GM23338 (cell line): ENCODE data around the gene PDRG1. TPM values are rescaled to one million over a fixed set of nuclear protein-coding genes. Genes with fewer than 3 reads are reported as not detected.

ENCODE experiments used
- ATAC-seq: fragments of 200-7000 bp; cut with Tn5 transposase; 3 replicates; pipeline ENCODE4 v1.9.1; 2020
- DNase-seq: peaks from one replicate; pipeline ENCODE4 v3.0.0-alpha.2; 2015; ENCODE audit warnings: low spot score
- H2AFZ ChIP-seq: fragments of 200-600 bp; sonication (generic); 2 replicates; pipeline ENCODE4 v1.8.0; 2016; ENCODE audit warnings: antibody characterized with exemption, mild to moderate bottlenecking, moderate library complexity
- H3F3A ChIP-seq: fragments of 200-600 bp; sonication (generic); replicated peaks from 2 replicates; pipeline ENCODE4 v1.8.0; 2017; ENCODE audit warnings: antibody characterized with exemption, mixed run types, low read depth
- H3K27ac ChIP-seq: fragments of 200-600 bp; sonication (generic); 2 replicates; pipeline ENCODE4 v1.6.1; 2016; ENCODE audit warnings: low read depth
- H3K27me3 ChIP-seq: fragments of 200-600 bp; sonication (generic); 2 replicates; pipeline ENCODE4 v1.8.0; 2016; ENCODE audit warnings: mild to moderate bottlenecking, mixed run types, moderate library complexity; ENCODE audit not compliant: insufficient read depth
- H3K36me3 ChIP-seq: fragments of 200-600 bp; sonication (generic); 2 replicates; pipeline ENCODE4 v1.8.0; 2016; ENCODE audit warnings: mild to moderate bottlenecking; ENCODE audit not compliant: insufficient read depth
- H3K4me1 ChIP-seq: fragments of 200-600 bp; sonication (generic); 2 replicates; pipeline ENCODE4 v1.8.0; 2016; ENCODE audit warnings: mild to moderate bottlenecking, moderate library complexity; ENCODE audit not compliant: insufficient read depth
- H3K4me2 ChIP-seq: fragments of 200-600 bp; sonication (generic); 2 replicates; pipeline ENCODE4 v1.7.1; 2017; ENCODE audit warnings: mixed run types
- H3K4me3 ChIP-seq: fragments of 200-600 bp; sonication (generic); 2 replicates; pipeline ENCODE4 v1.6.1; 2016; ENCODE audit warnings: mixed run types
- H3K79me2 ChIP-seq: fragments of 200-600 bp; sonication (generic); replicated peaks from 2 replicates; pipeline ENCODE4 v1.8.0; 2017; ENCODE audit warnings: mild to moderate bottlenecking; ENCODE audit not compliant: insufficient read depth
- H3K9me2 ChIP-seq: fragments of 200-600 bp; sonication (generic); 2 replicates; pipeline ENCODE4 v1.8.0; 2017; ENCODE audit not compliant: insufficient read depth
- H4K20me1 ChIP-seq: fragments of 200-600 bp; sonication (generic); replicated peaks from 2 replicates; pipeline ENCODE4 v1.8.0; 2017; ENCODE audit warnings: mild to moderate bottlenecking; ENCODE audit not compliant: insufficient read depth
- H3K27ac Mint-ChIP-seq: 2 replicates; pipeline ENCODE4 v1.8.0; 2020; ENCODE audit warnings: inconsistent platforms, mild to moderate bottlenecking, moderate library complexity, mixed read lengths
- H3K27me3 Mint-ChIP-seq: 3 replicates; pipeline ENCODE4 v1.8.0; 2022; ENCODE audit warnings: low read depth, mild to moderate bottlenecking, moderate library complexity, mixed read lengths, inconsistent platforms; ENCODE audit not compliant: insufficient read depth, poor library complexity
- H3K36me3 Mint-ChIP-seq: 3 replicates; pipeline ENCODE4 v1.8.0; 2021; ENCODE audit warnings: low read depth, mild to moderate bottlenecking, inconsistent platforms, moderate library complexity, mixed read lengths
- H3K4me1 Mint-ChIP-seq: 3 replicates; pipeline ENCODE4 v1.8.0; 2020; ENCODE audit warnings: mild to moderate bottlenecking, inconsistent platforms, mixed read lengths
- H3K4me3 Mint-ChIP-seq: 3 replicates; pipeline ENCODE4 v1.8.0; 2021; ENCODE audit warnings: moderate library complexity, mild to moderate bottlenecking, inconsistent platforms, mixed read lengths
- H3K9me3 Mint-ChIP-seq: 3 replicates; pipeline ENCODE4 v1.8.0; 2020; ENCODE audit warnings: moderate library complexity, mild to moderate bottlenecking, inconsistent platforms, mixed read lengths
- CREB1 ChIP-seq: fragments of 250-450 bp; sonication (Bioruptor Pico); IDR thresholded peaks from 2 replicates; pipeline ENCODE4 v1.5.0; 2020; ENCODE audit warnings: low read depth, mild to moderate bottlenecking, moderate library complexity
- CTCF ChIP-seq, 2 experiments: fragments of 200-600 bp in 1 of 2; sonication (generic) in 1 of 2; conservative IDR thresholded peaks; 2 replicates each; pipeline versions ENCODE4 v1.5.1 to v1.6.1; 2016 to 2017; ENCODE audit warnings: antibody characterized with exemption in 2 of 2, low read depth in 2 of 2, mild to moderate bottlenecking in 2 of 2, moderate library complexity in 1 of 2
- EZH2 ChIP-seq: fragments of 200-600 bp; sonication (generic); IDR thresholded peaks from one replicate; pipeline ENCODE4 v1.8.0; 2017; ENCODE audit warnings: antibody characterized with exemption, mild to moderate bottlenecking, low read depth; ENCODE audit not compliant: unreplicated experiment
- EZH2phosphoT487 ChIP-seq: fragments of 200-600 bp; sonication (generic); IDR thresholded peaks from one replicate; pipeline ENCODE4 v1.8.1; 2018; ENCODE audit warnings: antibody characterized with exemption; ENCODE audit not compliant: unreplicated experiment
- JUNB ChIP-seq: IDR thresholded peaks from one replicate; pipeline ENCODE4 v1.6.1; 2016; ENCODE audit warnings: antibody characterized with exemption; ENCODE audit not compliant: unreplicated experiment
- NANOG ChIP-seq: IDR thresholded peaks from 2 replicates; pipeline ENCODE4 v1.6.1; 2016; ENCODE audit warnings: antibody characterized with exemption, borderline replicate concordance
- POLR2AphosphoS5 ChIP-seq: IDR thresholded peaks from 2 replicates; pipeline ENCODE4 v1.6.1; 2016; ENCODE audit warnings: antibody characterized with exemption, low read depth
- REST ChIP-seq: IDR thresholded peaks from one replicate; pipeline ENCODE4 v1.6.1; 2018; ENCODE audit warnings: antibody characterized with exemption; ENCODE audit not compliant: unreplicated experiment
- STAT1 ChIP-seq: IDR thresholded peaks from one replicate; pipeline ENCODE4 v1.6.1; 2016; ENCODE audit warnings: antibody characterized with exemption; ENCODE audit not compliant: unreplicated experiment
- ZNF114 ChIP-seq: fragments of 250-450 bp; sonication (Bioruptor Pico); IDR thresholded peaks from 2 replicates; pipeline ENCODE4 v1.5.0; 2020; ENCODE audit warnings: mild to moderate bottlenecking, moderate library complexity
- ZNF331 ChIP-seq: fragments of 250-450 bp; sonication (Bioruptor Pico); IDR thresholded peaks from 2 replicates; pipeline ENCODE4 v1.5.0; 2020; ENCODE audit warnings: low read depth, mild to moderate bottlenecking, moderate library complexity
- polyA plus RNA-seq: library from polyadenylated mRNA; unstranded; fragments of >200 nt; fragmentation: Nextera tagmentation; extraction: Ambion mirVana; gene quantifications from 2 replicates; pipeline ENCODE4 v1.2.1, GENCODE V29; 2016
- total RNA-seq: library from RNA; depleted of rRNA; stranded (reverse); fragments of >200 nt; shearing (Covaris generic); gene quantifications from 2 replicates; pipeline ENCODE4 v1.2.3, GENCODE V29; 2014
- TF ChIP-seq, protein P1 (sequence below): IDR thresholded peaks from 2 replicates; pipeline ENCODE4 v1.6.1; 2016; ENCODE audit warnings: antibody characterized with exemption

PDRG1 gene
- total and polyA plus RNA-seq, 2 experiments from 2014 or later: 10.5 to 27.8 TPM

GRCh38 chr20:31934491-31934890, 17.4 kb downstream of the PDRG1 start (continued):
- TF ChIP-seq REST: no peak

DNA sequence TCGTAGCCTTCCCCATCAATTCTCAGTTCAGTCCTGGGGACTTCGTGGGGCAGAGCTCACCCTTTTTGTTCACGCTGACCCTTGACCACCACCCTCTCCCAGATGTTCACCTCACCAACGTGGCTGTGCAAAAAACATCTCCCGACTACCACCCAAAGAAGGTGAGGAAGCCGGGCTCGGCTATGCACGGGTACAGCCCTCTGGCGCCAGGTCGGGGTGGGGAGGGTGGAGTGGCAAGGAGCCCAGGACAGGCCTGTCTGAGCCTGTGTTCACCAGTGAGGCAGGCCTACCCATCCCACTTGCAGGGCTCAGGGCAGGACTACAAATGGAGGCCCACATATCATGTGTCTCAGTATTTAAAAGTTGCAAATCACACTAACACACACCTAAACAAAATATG, 18.1 kb downstream of the PDRG1 start:
- no peak overlapping the region for H3K4me3 ChIP-seq
- H3K9me2 ChIP-seq: no peaks in the 10 kb centered on the region
- H3K27me3 Mint-ChIP-seq: peaks cover 6% of the 10 kb centered on the region
- no peak overlapping the region for H3K4me3 Mint-ChIP-seq
- H3K27ac Mint-ChIP-seq: no peak overlapping the region
- H3F3A ChIP-seq: no peaks in the 10 kb centered on the region
- no peak overlapping the region for H3K4me2 ChIP-seq
- peaks cover 3% of the 10 kb centered on the region for H3K4me1 Mint-ChIP-seq
- no peaks in the 10 kb centered on the region for H3K79me2 ChIP-seq
- DNase-seq (no peak), ATAC-seq (no peak)
- H3K9me3 Mint-ChIP-seq: no peaks in the 10 kb centered on the region; the same call in 2 of the 3 replicates
- no peak overlapping the region for H3K27ac ChIP-seq
- no peaks in the 10 kb centered on the region for H3K36me3 Mint-ChIP-seq
- no peaks in the 10 kb centered on the region for H3K27me3 ChIP-seq
- no peaks in the 10 kb centered on the region for H4K20me1 ChIP-seq
- H3K4me1 ChIP-seq: peaks cover 9% of the 10 kb centered on the region; the same call in 1 of the 2 replicates
- no peak overlapping the region for H2AFZ ChIP-seq
- no peaks in the 10 kb centered on the region for H3K36me3 ChIP-seq
- TF ChIP-seq CTCF (conservative IDR thresholded peaks at IDR 0.05; ENCODE audit: low read depth in 2 of 2) (no peak), ZNF331 (no peak), CREB1 (CRISPR knock-in tag) (no peak), ZNF114 (CRISPR knock-in tag) (no peak), POLR2AphosphoS5 (no peak), NANOG (no peak), REST (no peak), JUNB (no peak), STAT1 (no peak), EZH2phosphoT487 (no peak), EZH2 (no peak)
- TF ChIP-seq, protein P1, sequence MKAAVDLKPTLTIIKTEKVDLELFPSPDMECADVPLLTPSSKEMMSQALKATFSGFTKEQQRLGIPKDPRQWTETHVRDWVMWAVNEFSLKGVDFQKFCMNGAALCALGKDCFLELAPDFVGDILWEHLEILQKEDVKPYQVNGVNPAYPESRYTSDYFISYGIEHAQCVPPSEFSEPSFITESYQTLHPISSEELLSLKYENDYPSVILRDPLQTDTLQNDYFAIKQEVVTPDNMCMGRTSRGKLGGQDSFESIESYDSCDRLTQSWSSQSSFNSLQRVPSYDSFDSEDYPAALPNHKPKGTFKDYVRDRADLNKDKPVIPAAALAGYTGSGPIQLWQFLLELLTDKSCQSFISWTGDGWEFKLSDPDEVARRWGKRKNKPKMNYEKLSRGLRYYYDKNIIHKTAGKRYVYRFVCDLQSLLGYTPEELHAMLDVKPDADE: no peak
